GM23248 (cell line): Measurements from ENCODE around the gene ELOVL7.
"Not testable (repeated sequence)": the region's sequence is repeated elsewhere in the genome, so short reads cannot be mapped to it uniquely, and the experiment has no call there.

Experiments
- EZH2 ChIP-seq: fragments of 200-600 bp; sonication (generic); IDR thresholded peaks from 2 replicates; pipeline ENCODE4 v1.6.1; 2018; ENCODE audit warnings: antibody characterized with exemption, mild to moderate bottlenecking; ENCODE audit not compliant: insufficient read depth, poor library complexity, severe bottlenecking
- EZH2phosphoT487 ChIP-seq: fragments of 200-600 bp; sonication (generic); IDR thresholded peaks from 2 replicates; pipeline ENCODE4 v1.6.1; 2018; ENCODE audit warnings: antibody characterized with exemption, moderate library complexity, mild to moderate bottlenecking, low read depth; ENCODE audit not compliant: insufficient read depth

DNA sequence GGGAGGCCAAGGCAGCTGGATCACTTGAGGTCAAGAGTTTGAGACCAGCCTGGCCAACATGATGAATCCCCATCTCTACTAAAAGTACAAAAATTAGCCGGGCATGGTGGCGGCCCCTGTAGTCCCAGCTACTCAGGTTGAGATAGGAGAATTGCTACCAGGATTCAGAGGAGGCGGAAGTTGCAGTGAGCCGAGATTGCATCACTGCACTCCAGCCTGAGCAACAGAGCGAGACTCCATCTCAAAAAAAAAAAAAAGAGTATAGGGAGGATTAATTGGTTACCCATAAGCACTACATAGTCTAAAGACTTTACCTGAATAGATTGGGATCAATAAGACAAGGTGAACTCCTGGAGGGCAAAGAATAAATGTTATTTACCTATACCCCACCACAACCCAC lies 27.9 kb downstream of the ELOVL7 start:
- TF ChIP-seq EZH2, EZH2phosphoT487: not testable (repeated sequence)
